Activated B cell treated with CpG ODN at 0.5 μM for 24 hours (primary cell): ENCODE data around the gene ABCD4. TPM values are rescaled to one million over a fixed set of nuclear protein-coding genes. Genes with fewer than 3 reads are reported as not detected.

Experiments
- ATAC-seq: fragments of 200-7000 bp; cut with Tn5 transposase; one replicate; pipeline ENCODE4 v1.10.0; 2021; ENCODE audit warnings: low read depth, mild to moderate bottlenecking, moderate library complexity
- CTCF ChIA-PET: fragments of 350-600 bp; sonication (Branson Sonifier 250); formaldehyde crosslinking; loops from one replicate; lab custom pipeline; 2021; ENCODE audit warnings: antibody characterized with exemption; lab: Charles Lee
- POLR2A ChIA-PET: fragments of 350-600 bp; sonication (Branson Sonifier 250); formaldehyde crosslinking; loops from one replicate; lab custom pipeline; 2021; ENCODE audit warnings: antibody characterized with exemption; lab: Charles Lee
- DNase-seq: peaks from one replicate; pipeline ENCODE4 v3.0.0; 2022
- H3K27ac Mint-ChIP-seq: one replicate; pipeline ENCODE4 v1.8.0; 2020; ENCODE audit warnings: mixed read lengths
- H3K27me3 Mint-ChIP-seq: one replicate; pipeline ENCODE4 v1.8.0; 2021; ENCODE audit warnings: mixed read lengths
- H3K36me3 Mint-ChIP-seq: one replicate; pipeline ENCODE4 v1.8.0; 2021; ENCODE audit warnings: low read depth, mixed read lengths
- H3K4me1 Mint-ChIP-seq: one replicate; pipeline ENCODE4 v1.8.0; 2021; ENCODE audit warnings: mixed read lengths
- H3K4me3 Mint-ChIP-seq: one replicate; pipeline ENCODE4 v1.8.0; 2020; ENCODE audit warnings: mild to moderate bottlenecking, mixed read lengths
- H3K9me3 Mint-ChIP-seq: one replicate; pipeline ENCODE4 v1.8.0; 2020; ENCODE audit warnings: mixed read lengths
- CTCF ChIP-seq: fragments of 200-600 bp; IDR thresholded peaks from one replicate; pipeline ENCODE4 v1.8.0; 2022; ENCODE audit warnings: antibody characterized with exemption, mild to moderate bottlenecking
- intact Hi-C: fragments of 100-400 bp; cut with micrococcal nuclease; formaldehyde crosslinking; loops from one replicate; pipeline ENCODE4 v1.15.1; 2024
- total RNA-seq: library from RNA; stranded (reverse); gene quantifications from 2 replicates; pipeline ENCODE4 v1.2.3, GENCODE V29; 2022

The ABCD4 gene
- total RNA-seq, 1 donor from 2014 or later: 78.4 TPM

- POLR2A ChIA-PET: no interaction called here
- CTCF ChIA-PET: interaction anchor here (0.8 kb wide), 1 partner anchor 315 kb away, joined by 3 read pairs; no protein-coding TSS in a partner anchor
- no peak overlapping the region for H3K4me3 Mint-ChIP-seq
Measured at GRCh38 chr14:74293606-74294005, 9.1 kb downstream of the ABCD4 start.

GRCh38 chr14:74292061-74292460 lies 10.7 kb downstream of the ABCD4 start:
- no peaks in the 10 kb centered on the region for H3K4me1 Mint-ChIP-seq
- H3K36me3 Mint-ChIP-seq: peaks cover 81% of the 10 kb centered on the region
- no peaks in the 10 kb centered on the region for H3K27me3 Mint-ChIP-seq
- H3K4me3 Mint-ChIP-seq: no peak overlapping the region
- no peaks in the 10 kb centered on the region for H3K9me3 Mint-ChIP-seq
- intact Hi-C loops: no loop called here
- no peak for TF ChIP-seq CTCF
- ATAC-seq (no peak), DNase-seq (no peak)
- POLR2A ChIA-PET: no interaction called here
- CTCF ChIA-PET: no interaction called here
- no peak overlapping the region for H3K27ac Mint-ChIP-seq

More at GRCh38 chr14:74293606-74294005, 9.1 kb downstream of the ABCD4 start:
- Mint-ChIP-seq H3K9me3 (no peaks in the 10 kb centered on the region), H3K27me3 (no peaks in the 10 kb centered on the region), H3K27ac (no peak overlapping the region), H3K4me1 (peaks cover under 1% of the 10 kb centered on the region), H3K36me3 (peaks cover 85% of the 10 kb centered on the region)
- intact Hi-C loops: no loop called here
- no peak for TF ChIP-seq CTCF
- no peak for ATAC-seq
- no peak for DNase-seq

- POLR2A ChIA-PET: no interaction called here
- Mint-ChIP-seq H3K4me3 (no peak overlapping the region), H3K4me1 (no peaks in the 10 kb centered on the region), H3K27me3 (no peaks in the 10 kb centered on the region), H3K9me3 (no peaks in the 10 kb centered on the region), H3K36me3 (peaks cover 84% of the 10 kb centered on the region), H3K27ac (no peak overlapping the region)
- ATAC-seq (peak; percentile 31), DNase-seq (no peak)
- intact Hi-C loops: no loop called here
- no peak for TF ChIP-seq CTCF
- CTCF ChIA-PET: no interaction called here
Measured at GRCh38 chr14:74290415-74290814, 12.3 kb downstream of the ABCD4 start.

- H3K36me3 Mint-ChIP-seq: peaks cover 81% of the 10 kb centered on the region
- H3K4me1 Mint-ChIP-seq: no peaks in the 10 kb centered on the region
- DNase-seq (no peak), ATAC-seq (no peak)
- CTCF ChIA-PET: no interaction called here
- TF ChIP-seq CTCF: no peak
- H3K27ac Mint-ChIP-seq: no peak overlapping the region
- no peaks in the 10 kb centered on the region for H3K27me3 Mint-ChIP-seq
- no peak overlapping the region for H3K4me3 Mint-ChIP-seq
- intact Hi-C loops: no loop called here
- POLR2A ChIA-PET: no interaction called here
- no peaks in the 10 kb centered on the region for H3K9me3 Mint-ChIP-seq
Measured at GRCh38 chr14:74289801-74290200, 12.9 kb downstream of the ABCD4 start.

GRCh38 chr14:74286736-74287135 lies 16.0 kb downstream of the ABCD4 start:
- Mint-ChIP-seq H3K36me3 (peaks cover 78% of the 10 kb centered on the region), H3K9me3 (no peaks in the 10 kb centered on the region), H3K27ac (no peak overlapping the region), H3K4me1 (no peaks in the 10 kb centered on the region), H3K4me3 (no peak overlapping the region), H3K27me3 (no peaks in the 10 kb centered on the region)
- ATAC-seq (no peak), DNase-seq (no peak)
- intact Hi-C loops: no loop called here
- POLR2A ChIA-PET: interaction anchor here (1.0 kb wide), 1 partner anchor 14 kb away, joined by 3 read pairs; no protein-coding TSS in a partner anchor
- CTCF ChIA-PET: interaction anchor here (1.4 kb wide), 1 partner anchor 9 kb away, joined by 3 read pairs; no protein-coding TSS in a partner anchor
- TF ChIP-seq CTCF: no peak
